Erythroblast (primary cell): ENCODE data around the gene PSMD1.
A peak's percentile ranks its signal among the peaks of the same experiment; 100 is the strongest.

Experiments
- DNase-seq, 2 experiments: peaks; one replicate each; lab custom pipeline; 2025; lab: John Stamatoyannopoulos, UW
- GATA1 ChIP-seq: IDR thresholded peaks from 2 replicates; pipeline ENCODE4 v1.6.1; 2011; ENCODE audit warnings: low read depth, mild to moderate bottlenecking, control low read depth, low read length, moderate library complexity
- POLR2A ChIP-seq: IDR thresholded peaks from 2 replicates; pipeline ENCODE4 v1.6.1; 2011; ENCODE audit warnings: mild to moderate bottlenecking, low read length

Gene PSMD1

DNA sequence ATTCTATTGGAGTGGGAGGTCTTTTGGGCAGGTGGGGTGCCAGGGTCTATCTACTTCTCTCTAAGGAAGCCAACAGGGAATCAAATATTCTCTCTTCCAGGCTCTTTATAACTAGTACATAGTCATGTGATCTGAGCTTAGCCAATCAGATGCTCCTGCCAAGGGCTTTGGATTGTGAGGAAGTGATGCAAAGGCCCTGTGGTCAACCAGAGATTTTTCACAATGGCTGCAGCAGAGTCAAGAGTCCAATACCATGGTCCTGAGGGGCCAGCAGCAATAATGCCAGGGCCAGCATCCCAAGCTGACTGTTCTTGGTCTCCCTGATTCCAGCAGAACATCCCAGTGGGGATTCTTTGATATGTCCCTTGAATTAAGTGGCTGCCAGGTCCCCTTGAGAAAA lies 27.8 kb upstream of the PSMD1 start:
- DNase-seq = no peak
- TF ChIP-seq GATA1 (no peak), POLR2A (no peak)

DNA sequence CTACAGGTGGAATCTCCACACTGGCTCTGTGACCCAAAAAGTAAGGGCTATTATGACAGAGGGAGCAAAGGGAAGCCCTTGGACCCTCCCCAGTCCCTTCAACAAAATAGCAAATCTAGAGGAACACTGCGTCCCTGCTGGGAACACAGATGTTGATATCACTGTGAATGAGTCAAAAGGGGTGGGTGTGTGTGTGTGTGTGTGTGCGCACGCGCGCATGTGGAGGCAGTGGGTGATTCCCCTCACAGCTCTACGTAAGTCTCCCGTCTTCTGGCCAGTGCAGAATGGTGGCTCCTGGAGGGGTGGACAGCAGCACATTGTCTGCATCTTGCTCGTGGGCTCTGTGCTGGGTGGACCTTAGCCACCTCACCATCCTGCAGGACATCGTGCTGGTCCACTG lies 27.1 kb upstream of the PSMD1 start:
- TF ChIP-seq POLR2A (no peak), GATA1 (no peak)
- DNase-seq = no peak

DNA sequence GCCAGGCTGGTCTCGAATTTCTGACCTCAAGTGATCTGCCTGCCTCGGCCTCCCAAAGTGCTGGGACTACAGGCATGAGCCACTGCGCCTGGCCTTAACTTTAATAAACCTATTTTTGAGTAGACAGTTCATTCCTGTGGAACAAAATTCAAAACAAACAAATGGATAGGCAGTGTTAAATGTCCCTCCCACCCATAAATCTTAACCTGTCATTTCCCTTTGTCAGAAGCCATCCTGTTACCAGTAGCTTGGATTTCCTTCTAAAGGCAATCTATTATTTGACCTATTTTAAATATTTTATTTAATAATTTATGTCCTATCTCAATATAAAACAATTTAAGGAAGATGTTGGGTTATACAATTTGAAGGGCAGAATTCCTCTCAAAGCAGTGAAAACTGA lies 25.9 kb upstream of the PSMD1 start:
- no peak for DNase-seq
- no peak for TF ChIP-seq POLR2A
- TF ChIP-seq GATA1 = no peak

DNA sequence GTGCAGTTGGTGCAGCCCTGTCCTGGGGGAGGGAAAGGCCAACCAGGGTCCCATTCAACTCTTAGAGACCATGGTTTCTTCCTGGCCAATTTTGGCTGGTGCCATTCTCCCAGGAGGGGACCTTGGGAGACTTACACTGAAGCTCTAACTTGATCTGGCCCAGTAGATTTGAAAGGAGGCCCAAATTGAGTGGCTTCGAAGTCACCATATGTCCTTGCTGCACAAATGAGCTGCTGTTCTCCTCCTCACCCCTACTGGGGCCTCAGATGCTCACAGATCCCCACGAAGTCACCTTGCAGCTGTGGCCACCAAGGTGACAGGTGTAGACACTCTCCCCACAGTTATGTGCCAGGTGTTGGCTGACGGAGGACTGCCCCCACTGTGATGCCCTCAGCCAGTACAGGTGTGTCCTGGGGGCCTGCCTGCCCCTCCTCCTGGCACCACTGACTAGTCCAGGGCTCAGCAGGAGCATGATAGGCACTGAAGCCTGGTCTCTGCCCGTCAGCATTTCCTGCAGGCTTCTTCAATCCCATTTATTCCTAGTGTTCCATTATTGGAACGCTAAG lies 24.0 kb upstream of the PSMD1 start:
- DNase-seq = no peak
- TF ChIP-seq POLR2A (no peak), GATA1 (no peak)

DNA sequence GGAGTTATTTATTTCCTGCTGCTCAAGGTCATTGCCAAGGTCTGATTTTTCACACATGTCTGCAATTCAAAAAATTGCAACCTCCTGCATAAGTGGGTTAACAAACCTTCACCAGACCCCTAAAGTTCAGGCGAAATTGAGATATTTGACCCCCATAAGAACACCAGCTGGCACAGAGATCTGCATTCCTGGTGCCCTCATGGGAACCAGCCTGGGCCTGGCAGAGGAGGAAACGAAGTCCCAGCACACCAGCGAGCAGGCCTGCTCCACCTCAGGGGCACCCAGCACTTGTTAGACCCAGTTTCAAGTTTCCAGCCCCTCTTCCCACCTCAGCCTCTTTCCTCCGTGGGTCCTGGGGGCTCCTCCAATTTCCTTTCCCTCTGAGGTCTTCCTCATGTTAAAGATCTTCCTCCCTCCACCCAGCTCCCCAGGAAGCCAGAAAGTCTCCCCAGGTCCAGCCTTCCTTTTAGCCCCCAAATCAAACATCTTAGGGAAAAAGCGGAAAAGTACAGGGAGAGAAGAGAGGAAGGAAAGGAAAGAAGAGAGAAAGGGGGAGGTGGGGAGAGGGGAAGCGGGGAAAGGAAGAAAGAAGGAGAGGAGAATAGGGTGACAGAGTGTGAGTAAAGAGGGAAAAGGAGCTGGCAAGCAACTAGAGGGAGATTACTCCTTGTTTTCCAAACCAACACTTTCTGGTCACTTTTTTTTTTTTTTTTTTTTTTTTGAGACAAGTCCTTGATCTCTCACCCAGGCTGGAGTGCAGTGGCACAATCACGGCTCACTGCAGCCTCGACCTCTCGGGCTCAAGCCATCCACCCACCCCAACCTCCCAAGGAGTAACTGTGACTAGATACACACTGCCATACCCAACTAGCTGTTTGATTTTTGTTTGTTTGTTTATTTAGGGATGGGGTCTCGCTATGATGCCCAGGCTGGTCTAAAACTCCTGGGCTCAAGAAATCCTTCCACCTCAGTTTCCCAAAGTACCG lies 23.2 kb upstream of the PSMD1 start:
- TF ChIP-seq POLR2A = no peak
- no peak for TF ChIP-seq GATA1

DNA sequence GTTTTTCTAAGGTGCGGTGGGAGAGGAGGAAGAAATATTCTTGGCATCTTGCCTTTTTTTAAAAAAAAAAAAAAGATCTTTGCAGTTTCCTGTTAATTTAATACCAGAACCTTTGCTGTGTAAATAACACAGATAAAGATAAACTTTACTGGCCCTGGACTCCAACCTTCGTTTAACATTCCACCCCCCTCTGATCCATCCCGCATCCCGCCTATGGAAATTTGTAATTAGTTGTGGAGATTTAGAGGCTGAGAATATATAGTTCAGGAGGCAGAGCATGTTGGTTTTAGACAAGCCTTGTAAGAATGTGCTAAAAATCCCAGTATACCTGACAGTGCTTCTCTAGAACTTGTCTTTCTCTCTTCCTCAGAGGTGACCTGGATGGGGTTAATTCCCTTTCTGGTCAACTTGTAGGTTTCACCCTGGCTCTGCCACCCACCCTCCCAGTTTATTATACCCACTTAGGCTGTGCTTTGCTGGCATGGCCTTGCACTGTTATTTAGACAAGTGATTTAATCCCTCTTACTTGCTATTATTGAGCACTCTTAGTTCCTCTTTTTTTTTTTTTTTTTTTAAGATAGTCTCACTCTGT lies 22.3 kb upstream of the PSMD1 start:
- no peak for TF ChIP-seq GATA1
- TF ChIP-seq POLR2A = no peak
- no peak for DNase-seq

More for the DNA sequence above, 23.2 kb upstream of the PSMD1 start:
- DNase-seq = no peak

DNA sequence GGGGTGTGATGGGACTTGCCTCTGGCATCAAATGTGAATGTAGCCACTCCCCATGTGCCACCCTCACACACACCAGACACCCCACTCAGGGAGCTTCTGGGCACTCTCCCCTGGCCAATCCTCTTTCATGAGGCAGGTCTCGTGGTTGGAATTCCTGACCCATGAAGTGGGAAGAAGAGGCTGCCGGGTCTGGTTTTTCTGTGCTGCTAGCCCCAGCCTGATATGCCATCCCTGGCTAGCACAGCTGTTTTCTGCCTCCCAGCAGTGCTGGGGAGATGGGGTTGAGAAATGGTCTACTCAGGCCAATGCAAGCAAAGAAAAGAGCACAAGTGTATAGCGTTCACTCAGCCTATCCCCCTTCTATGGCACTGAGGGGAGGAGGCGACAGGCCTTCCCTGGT lies 20.5 kb upstream of the PSMD1 start:
- no peak for DNase-seq
- no peak for TF ChIP-seq GATA1
- TF ChIP-seq POLR2A = no peak

DNA sequence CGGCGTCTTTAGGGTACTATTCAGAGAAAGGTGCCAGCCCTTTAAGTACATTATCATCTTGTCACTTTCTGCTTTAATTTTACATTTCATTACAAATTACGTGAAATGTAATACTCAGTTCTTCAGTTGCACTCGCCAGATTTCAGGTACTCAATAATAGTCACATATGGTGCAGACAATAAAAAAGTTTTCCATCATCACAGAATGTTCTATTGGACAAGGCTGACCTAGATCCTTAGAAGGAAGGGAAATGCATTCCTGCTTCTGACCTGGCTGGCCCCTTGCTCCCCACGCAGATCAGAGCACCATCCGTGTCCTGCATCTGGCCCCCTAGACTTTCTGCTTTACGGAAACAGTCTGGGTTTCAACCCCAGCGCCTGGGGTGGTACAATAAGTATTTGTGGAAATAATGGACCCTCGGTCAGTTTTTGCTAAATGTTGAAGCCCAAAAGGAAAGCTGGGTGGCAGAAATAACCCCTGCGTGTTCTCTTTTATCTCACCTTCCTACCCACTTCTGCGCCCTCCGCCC lies 20.0 kb upstream of the PSMD1 start:
- TF ChIP-seq POLR2A (no peak), GATA1 (no peak)
- DNase-seq = no peak

DNA sequence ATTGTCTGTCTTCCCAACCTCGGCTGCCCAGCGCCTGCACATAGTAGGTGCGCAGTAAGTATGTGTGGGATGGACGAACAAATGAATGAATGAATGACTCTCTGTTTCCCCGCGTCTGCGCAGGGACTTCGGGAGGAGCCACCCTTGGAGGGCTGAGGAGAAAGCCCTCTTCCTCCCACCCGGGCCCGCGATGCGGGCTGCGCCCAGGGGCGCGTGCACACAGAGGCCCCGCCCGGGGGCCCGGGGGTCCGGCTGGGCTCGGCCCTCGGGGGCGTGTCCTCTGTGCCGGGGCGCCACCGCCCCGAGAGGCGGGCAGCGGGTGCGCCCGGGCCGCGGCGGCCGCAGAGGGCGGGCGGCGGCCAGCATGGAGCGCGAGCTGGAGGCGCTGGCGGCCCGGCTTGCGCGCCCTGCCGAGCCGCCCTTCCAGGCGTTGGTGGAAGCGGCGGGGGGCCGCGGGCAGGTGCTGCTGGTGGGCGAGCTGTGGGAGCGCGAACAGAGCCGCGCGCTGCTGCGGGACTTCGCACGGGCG lies 19.4 kb upstream of the PSMD1 start, which contains the start of gene C2orf72:
Gene C2orf72 (plus strand): TSS at position 322 of the 529 bp plus-strand sequence. CDS start 43 bp downstream, at position 365.
- DNase-seq = peak; percentile 29 to 32
- TF ChIP-seq POLR2A (no peak), GATA1 (no peak)

DNA sequence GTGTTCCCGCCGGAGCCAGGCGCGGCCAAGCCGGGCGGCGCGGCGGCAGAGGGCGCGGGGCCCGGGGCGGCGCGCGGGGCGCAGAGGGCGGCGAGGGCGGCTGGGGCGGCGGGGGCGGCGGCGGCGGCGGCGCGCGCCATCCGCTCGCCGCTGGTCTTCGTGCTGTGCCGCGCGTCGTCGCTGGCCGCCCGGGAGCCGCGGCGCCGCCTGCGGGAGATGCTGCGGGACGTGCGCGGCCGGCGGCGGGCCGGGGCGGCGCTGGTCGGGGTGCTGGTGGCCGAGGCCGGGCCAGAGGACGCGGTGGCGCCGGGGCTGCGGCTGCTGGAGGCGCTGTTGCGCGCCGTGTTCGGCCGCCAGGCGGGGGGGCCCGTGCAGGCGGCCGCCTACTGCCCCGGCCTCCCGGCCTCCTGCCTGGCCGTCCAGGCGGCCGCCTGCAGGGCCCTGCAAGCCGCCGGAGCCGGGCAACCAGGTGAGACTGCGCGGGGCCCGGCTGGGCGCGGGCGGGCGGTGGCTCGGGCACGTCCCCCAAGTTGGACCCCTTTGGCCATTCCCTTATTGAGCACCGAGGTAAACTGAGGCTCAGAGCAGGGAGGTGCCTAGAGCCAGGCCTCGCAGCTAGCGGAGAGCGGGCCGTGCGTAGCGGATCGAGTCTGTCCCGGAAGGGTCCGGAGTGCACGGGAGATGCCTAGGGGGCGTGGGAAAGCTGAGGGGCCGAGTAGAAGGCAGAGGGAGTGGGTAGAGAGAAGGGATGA lies 18.8 kb upstream of the PSMD1 start:
- DNase-seq = peak; percentile 29 to 32

DNA sequence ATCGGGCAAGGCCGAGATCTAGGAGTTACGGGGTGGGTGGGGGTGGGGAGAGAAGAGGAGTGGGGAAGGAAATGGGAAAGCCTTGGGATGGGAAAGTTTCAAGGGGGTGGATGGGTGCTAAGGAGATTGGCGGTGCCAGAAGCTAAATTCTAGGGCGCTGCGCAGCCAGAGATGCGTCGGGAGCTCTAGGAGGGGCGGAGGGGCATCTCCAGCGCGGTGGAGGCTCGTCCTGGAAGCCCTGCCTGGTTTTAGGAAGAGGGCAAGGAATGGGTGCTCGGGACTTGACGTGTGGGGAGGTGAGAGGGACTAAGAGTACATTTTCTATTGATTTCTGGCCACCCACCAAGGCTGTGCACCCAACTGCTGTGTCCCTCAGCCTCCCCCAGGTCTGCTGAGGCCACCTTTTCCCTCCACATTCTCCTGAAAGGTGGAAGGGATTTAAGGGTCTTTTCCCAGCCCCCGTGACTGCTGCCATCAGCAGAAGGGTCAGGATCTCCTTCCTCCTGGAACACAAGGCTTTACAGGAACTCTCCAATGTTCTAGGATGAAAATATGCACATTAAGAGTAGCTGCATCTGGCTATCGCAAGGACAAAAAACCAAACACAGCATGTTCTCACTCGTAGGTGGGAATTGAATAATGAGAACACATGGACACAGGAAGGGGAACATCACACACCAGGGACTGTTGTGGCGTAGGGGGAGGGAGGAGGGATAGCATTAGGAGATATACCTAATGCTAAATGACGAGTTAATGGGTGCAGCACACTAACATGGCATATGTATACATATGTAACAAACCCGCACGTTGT lies 18.0 kb upstream of the PSMD1 start:
- DNase-seq = no peak
- TF ChIP-seq GATA1 = no peak
- no peak for TF ChIP-seq POLR2A

More for the DNA sequence above, 18.8 kb upstream of the PSMD1 start:
- no peak for TF ChIP-seq GATA1
- no peak for TF ChIP-seq POLR2A

DNA sequence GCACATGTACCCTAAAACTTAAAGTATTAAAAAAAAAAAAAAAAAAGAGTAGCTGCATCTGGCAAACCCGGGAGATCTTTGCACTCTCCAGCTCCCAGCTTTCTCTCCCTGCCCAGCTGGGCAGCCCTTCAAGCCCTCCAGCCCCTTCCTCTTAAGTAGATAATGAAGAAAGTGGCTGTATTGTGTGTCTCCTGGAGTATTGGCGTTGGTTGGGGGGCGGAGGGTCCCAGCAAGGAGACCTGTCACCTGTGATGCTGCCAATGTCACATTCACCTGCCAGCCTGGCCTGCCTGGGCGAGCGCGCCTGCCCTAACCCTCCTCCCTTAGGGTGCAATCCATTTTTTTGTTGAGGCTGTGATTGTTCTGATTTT lies 17.4 kb upstream of the PSMD1 start:
- DNase-seq = no peak
- TF ChIP-seq GATA1 = no peak
- TF ChIP-seq POLR2A = no peak
